Fibroblast of the aortic adventitia (primary cell): ENCODE measurements around the gene VAMP1. TPM values are rescaled to one million over a fixed set of nuclear protein-coding genes. Genes with fewer than 3 reads are reported as not detected.
"Not testable (repeated sequence)": the region's sequence is repeated elsewhere in the genome, so short reads cannot be mapped to it uniquely, and the experiment has no call there.

Experiments
- DNase-seq: peaks from one replicate; pipeline ENCODE4 v3.0.0-alpha.2; 2010; ENCODE audit warnings: low read depth
- H3K4me3 ChIP-seq: 2 replicates; pipeline ENCODE4 v1.5.1; 2011; ENCODE audit warnings: low read depth, mild to moderate bottlenecking, control low read depth, low read length, moderate library complexity
- CTCF ChIP-seq: IDR thresholded peaks from 2 replicates; pipeline ENCODE4 v1.5.1; 2011; ENCODE audit warnings: mild to moderate bottlenecking, low read length, control low read depth, inconsistent platforms; ENCODE audit not compliant: insufficient read depth
- total RNA-seq: library from RNA; depleted of rRNA; stranded (reverse); fragments of >200 nt; gene quantifications from 2 replicates; pipeline ENCODE4 v1.2.3, GENCODE V29; 2012; ENCODE audit warnings: low replicate concordance

The VAMP1 gene, protein sequence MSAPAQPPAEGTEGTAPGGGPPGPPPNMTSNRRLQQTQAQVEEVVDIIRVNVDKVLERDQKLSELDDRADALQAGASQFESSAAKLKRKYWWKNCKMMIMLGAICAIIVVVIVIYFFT
- total RNA-seq = 9.0 and 26.6 TPM in 2 replicates

- DNase-seq = peak; percentile 97
- peak; percentile 16 for TF ChIP-seq CTCF
- peak within 1 kb of the TSS; percentile 79 for H3K4me3 ChIP-seq
These were observed at the start of gene VAMP1 for GRCh38 chr12:6470375-6471163. TSS of gene VAMP1 (minus strand) at chr12:6470677. CDS start at chr12:6470531, 146 bp downstream.

DNA sequence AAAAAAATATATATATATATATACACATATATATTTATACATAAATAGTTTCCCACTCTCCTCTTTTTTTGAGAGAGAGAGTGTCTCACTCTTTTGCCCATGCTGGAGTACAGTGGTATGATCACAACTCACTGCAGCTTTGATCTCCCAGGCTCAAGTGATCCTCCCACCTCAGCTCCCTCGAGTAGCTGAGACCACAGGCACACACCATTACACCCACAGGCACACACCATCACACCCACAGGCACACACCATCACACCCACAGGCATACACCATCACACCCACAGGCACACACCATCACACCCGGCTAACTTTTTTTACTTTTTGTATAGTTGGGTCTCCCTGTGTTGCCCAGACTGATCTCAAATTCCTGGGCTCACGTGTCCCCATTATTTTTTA lies 49.7 kb upstream of the VAMP1 start:
- DNase-seq = no peak
- no peak overlapping the region for H3K4me3 ChIP-seq
- TF ChIP-seq CTCF = no peak

DNA sequence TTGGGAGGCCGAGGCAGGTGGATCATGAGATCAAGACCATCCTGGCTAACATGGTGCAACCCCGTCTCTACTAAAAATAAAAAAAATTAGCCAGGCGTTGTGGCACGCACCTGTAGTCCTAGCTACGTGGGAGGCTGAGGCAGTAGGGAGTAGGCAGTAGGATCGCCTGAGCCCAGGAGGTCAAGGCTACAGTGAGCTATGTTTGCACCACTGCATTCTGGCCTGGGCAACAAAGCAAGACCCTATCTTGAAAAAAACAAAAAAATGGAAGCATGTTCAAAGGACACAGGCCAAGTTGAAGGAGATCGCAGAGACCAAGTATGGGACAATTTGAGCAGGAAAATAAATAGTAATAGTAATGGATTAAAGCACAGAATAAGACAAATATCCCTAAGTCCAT lies 37.6 kb upstream of the VAMP1 start:
- DNase-seq = no peak
- TF ChIP-seq CTCF = no peak
- H3K4me3 ChIP-seq = no peak overlapping the region

DNA sequence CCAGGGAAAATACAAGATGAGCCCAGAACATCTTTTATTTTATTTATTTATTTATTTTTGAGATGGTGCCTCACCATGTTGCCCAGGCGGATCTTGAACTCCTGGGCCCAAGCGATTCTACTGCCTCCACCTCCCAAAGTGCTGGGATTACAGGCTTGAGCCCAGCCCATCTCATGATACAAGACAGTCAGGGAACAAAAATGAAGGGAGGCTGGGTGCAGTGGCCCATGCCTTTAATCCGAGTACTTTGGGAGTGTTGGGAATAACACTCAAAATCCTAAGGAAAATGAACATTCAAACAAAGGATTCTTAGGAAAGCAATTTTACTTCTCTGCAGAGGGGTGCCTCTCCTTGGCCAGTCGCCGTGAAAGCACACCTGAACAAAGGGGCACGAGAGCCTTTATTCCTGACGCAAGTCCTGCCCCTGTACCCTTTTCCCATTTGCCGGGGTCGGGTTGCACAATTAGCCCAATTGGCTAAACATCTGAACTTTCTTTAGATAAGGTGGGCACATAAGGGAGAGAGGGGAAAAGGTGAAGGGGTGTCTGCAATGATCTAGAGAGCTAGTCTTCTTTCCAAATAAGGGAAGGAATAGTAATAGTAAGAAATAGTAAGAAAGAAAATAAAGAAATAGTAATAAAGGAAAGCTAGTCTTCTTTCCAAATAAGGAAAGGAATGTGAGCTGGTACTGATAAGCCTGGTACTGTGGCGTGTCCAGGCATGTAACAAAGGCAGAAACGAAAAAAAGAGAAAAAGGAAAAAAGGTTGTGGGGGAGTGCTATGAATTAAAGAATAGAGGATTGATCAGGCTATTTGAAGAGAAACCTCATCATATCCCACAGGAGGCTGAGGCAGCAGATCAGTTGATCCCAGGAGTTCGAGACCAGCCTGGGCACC lies 36.9 kb upstream of the VAMP1 start:
- TF ChIP-seq CTCF = no peak
- no peak overlapping the region for H3K4me3 ChIP-seq
- peak; percentile 47 for DNase-seq

GRCh38 chr12:6500466-6500865 lies 30.0 kb upstream of the VAMP1 start:
- H3K4me3 ChIP-seq = no peak overlapping the region
- no peak for TF ChIP-seq CTCF
- DNase-seq = no peak

- H3K4me3 ChIP-seq, DNase-seq: not testable (repeated sequence)
These were observed 26.8 kb upstream of the VAMP1 start for GRCh38 chr12:6497291-6497690.

GRCh38 chr12:6494968-6495367 lies 24.5 kb upstream of the VAMP1 start:
- no peak for TF ChIP-seq CTCF
- peak overlapping the region; percentile 78 for H3K4me3 ChIP-seq
- DNase-seq = no peak
